GM12878 (cell line): Measurements from ENCODE around the gene RCBTB2. TPM values are rescaled to one million over a fixed set of nuclear protein-coding genes. Genes with fewer than 3 reads are reported as not detected.

Experiments used
- ATAC-seq: fragments of 200-7000 bp; cut with Tn5 transposase; 3 replicates; pipeline ENCODE4 v1.9.1; 2020; ENCODE audit warnings: mild to moderate bottlenecking, moderate library complexity
- BruUV-seq: library from RNA; stranded (reverse); fragments of 400-500 nt; replicated peaks from 2 replicates; lab custom pipeline; 2021; lab: Mats Ljungman, UMichigan
- CTCF ChIA-PET: fragments of 300-600 bp; sonication (Branson Sonifier 250); formaldehyde crosslinking; extraction: SDS; loops from one replicate; lab custom pipeline; 2021; ENCODE audit warnings: inconsistent platforms; lab: Yijun Ruan, JAX
- POLR2A ChIA-PET: fragments of 350-600 bp; formaldehyde crosslinking; extraction: SDS; loops from one replicate; lab custom pipeline; 2021; ENCODE audit warnings: inconsistent platforms; lab: Charles Lee
- RAD21 ChIA-PET: fragments of 300-600 bp; sonication (Branson Sonifier 250); formaldehyde crosslinking; loops from one replicate; lab custom pipeline; 2023; ENCODE audit warnings: antibody characterized with exemption; ENCODE audit not compliant: unreplicated experiment; lab: Charles Lee
- SMC1A ChIA-PET: fragments of 300-600 bp; sonication (Branson Sonifier 250); formaldehyde crosslinking; loops from one replicate; lab custom pipeline; 2023; ENCODE audit not compliant: unreplicated experiment, uncharacterized antibody; lab: Charles Lee
- DNase-seq: peaks from one replicate; pipeline ENCODE4 v3.0.0-alpha.2; 2011; ENCODE audit warnings: low read depth, low spot score
- FAIRE-seq: peaks from 3 replicates; lab custom pipeline; 2011; peaks lifted over from hg19 to GRCh38; lab: Jason Lieb, UNC
- H2AFZ ChIP-seq: 2 replicates; pipeline ENCODE4 v1.6.0; 2011; ENCODE audit warnings: low read depth, low read length, control low read depth; ENCODE audit not compliant: control insufficient read depth
- H3K27ac ChIP-seq: 2 replicates; pipeline ENCODE4 v1.5.1; 2011; ENCODE audit warnings: control low read depth; ENCODE audit not compliant: control insufficient read depth, insufficient read depth
- H3K27me3 ChIP-seq, 2 experiments: replicated peaks in 1 of 2; 2 replicates each; pipeline versions ENCODE4 v1.6.0 to v1.6.1; 2011; ENCODE audit warnings: low read length in 1 of 2; ENCODE audit not compliant: control insufficient read depth in 2 of 2, insufficient read depth in 2 of 2
- H3K36me3 ChIP-seq, 2 experiments: 2 replicates each; pipeline ENCODE4 v1.5.1; 2011; ENCODE audit warnings: low read length in 1 of 2; ENCODE audit not compliant: control insufficient read depth in 2 of 2, insufficient read depth in 2 of 2
- H3K4me1 ChIP-seq: 2 replicates; pipeline ENCODE4 v1.6.1; 2011; ENCODE audit warnings: mild to moderate bottlenecking, low read length, moderate library complexity, mixed read lengths; ENCODE audit not compliant: control insufficient read depth, insufficient read depth
- H3K4me2 ChIP-seq: 2 replicates; pipeline ENCODE4 v1.6.0; 2011; ENCODE audit warnings: control low read depth; ENCODE audit not compliant: control insufficient read depth, insufficient read depth
- H3K4me3 ChIP-seq: fragments of 200-600 bp; sonication (generic); 2 replicates; pipeline ENCODE4 v1.5.1; 2016
- H3K79me2 ChIP-seq: 2 replicates; pipeline ENCODE4 v1.6.0; 2011; ENCODE audit warnings: low read length; ENCODE audit not compliant: control insufficient read depth, insufficient read depth
- H3K9ac ChIP-seq: 2 replicates; pipeline ENCODE4 v1.8.0; 2011; ENCODE audit warnings: low read length, control low read depth, mixed read lengths; ENCODE audit not compliant: control insufficient read depth, insufficient read depth
- H3K9me3 ChIP-seq: replicated peaks from 3 replicates; pipeline ENCODE4 v1.5.1; 2011; ENCODE audit warnings: mild to moderate bottlenecking, low read length; ENCODE audit not compliant: control insufficient read depth, insufficient read depth
- H4K20me1 ChIP-seq: 2 replicates; pipeline ENCODE4 v1.6.0; 2011; ENCODE audit not compliant: control insufficient read depth, insufficient read depth
- EP300 ChIP-seq, 2 experiments: fragments of 150-350 bp in 1 of 2; IDR thresholded peaks; 2 replicates each; pipeline ENCODE4 v1.6.1; 2011 to 2012; ENCODE audit warnings: low read depth in 2 of 2, low read length in 2 of 2, borderline replicate concordance in 1 of 2, improper control_type of control experiment in 1 of 2, inconsistent platforms in 1 of 2; ENCODE audit not compliant: control insufficient read depth in 1 of 2
- IKZF2 ChIP-seq, 2 experiments: fragments of 450-650 bp; IDR thresholded peaks; 2 replicates each; pipeline ENCODE4 v1.6.1; 2017; ENCODE audit warnings: mild to moderate bottlenecking in 2 of 2, moderate library complexity in 2 of 2
- RAD21 ChIP-seq: IDR thresholded peaks from 2 replicates; pipeline ENCODE4 v1.6.1; 2011; ENCODE audit warnings: mild to moderate bottlenecking, low read depth, low read length, moderate library complexity; ENCODE audit not compliant: insufficient read depth
- SMC3 ChIP-seq: IDR thresholded peaks from 2 replicates; pipeline ENCODE4 v1.6.1; 2011; ENCODE audit warnings: low read length, improper control_type of control experiment, borderline replicate concordance
- TCF3 ChIP-seq: IDR thresholded peaks from 2 replicates; pipeline ENCODE4 v1.6.1; 2012; ENCODE audit warnings: low read depth, mild to moderate bottlenecking, low read length, borderline replicate concordance; ENCODE audit not compliant: insufficient read depth
- WGBS: methylation state at CpG from one replicate; pipeline ENCODE4 v1.1.6; 2016; ENCODE audit warnings: low lambda C conversion rate; ENCODE audit not compliant: insufficient replicate concordance, insufficient coverage; ENCODE audit errors: missing lambda C conversion rate; 5-methylcytosine and 5-hydroxymethylcytosine counted together
- in situ Hi-C: fragments of 300-500 bp; cut with MboI; formaldehyde crosslinking; loops from 9 replicates; pipeline ENCODE4 v1.14.3; 2018; ENCODE audit warnings: mixed read lengths
- intact Hi-C: fragments of 100-400 bp; cut with micrococcal nuclease; formaldehyde crosslinking; loops from one replicate; pipeline ENCODE4 v1.14.2; 2022; ENCODE audit not compliant: unreplicated experiment
- polyA plus RNA-seq, 11 experiments: library from polyadenylated mRNA; depleted of rRNA in 4 of 11; unstranded in 6 of 11; stranded (reverse) in 5 of 11; fragments of >200 nt; fragmentation: Nextera tagmentation in 4 of 11; fragmentation: Illumina TruSeq in 1 of 11; extraction: Ambion mirVana in 4 of 11; extraction: Trizol in 1 of 11; gene quantifications; 1 replicate in 1 of 11; 2 replicates in 10 of 11; pipeline versions ENCODE4 v1.2.1 to v1.2.3, GENCODE V29; 2011 to 2016; ENCODE audit warnings: inconsistent platforms in 2 of 11, missing spikeins in 2 of 11, low read depth in 1 of 11
- total RNA-seq, 4 experiments: library from RNA; depleted of rRNA in 3 of 4; stranded (reverse); fragments of >200 nt in 3 of 4; fragmentation: Illumina TruSeq in 1 of 4; extraction: Trizol in 1 of 4; gene quantifications; 2 replicates each; pipeline versions ENCODE4 v1.2.1 to v1.2.3, GENCODE V29; 2013 to 2021
- TF ChIP-seq, protein P1 (sequence below): IDR thresholded peaks from 2 replicates; pipeline ENCODE4 v1.6.1; 2012; ENCODE audit warnings: improper control_type of control experiment, low read depth, low read length; ENCODE audit not compliant: insufficient replicate concordance
- TF ChIP-seq, protein P2 (sequence below): IDR thresholded peaks from 2 replicates; pipeline ENCODE4 v1.6.1; 2011; ENCODE audit warnings: low read depth, mild to moderate bottlenecking, low read length, moderate library complexity, borderline replicate concordance; ENCODE audit errors: extremely low read depth
- TF ChIP-seq, protein P3 (sequence below): fragments of 450-650 bp; formaldehyde crosslinking; IDR thresholded peaks from 2 replicates; pipeline ENCODE4 v1.4.0; 2022; ENCODE audit warnings: mild to moderate bottlenecking, moderate library complexity
- TF ChIP-seq, protein P4 (sequence below): IDR thresholded peaks from 2 replicates; pipeline ENCODE4 v1.6.1; 2012; ENCODE audit warnings: low read depth, low read length, improper control_type of control experiment

The RCBTB2 gene
- total and polyA plus RNA-seq, 10 of the 15 experiments (the other 5 are each of a cell fraction or from before 2014, with no cell fraction given): 5.0 to 16.0 (median 8.5) TPM

DNA sequence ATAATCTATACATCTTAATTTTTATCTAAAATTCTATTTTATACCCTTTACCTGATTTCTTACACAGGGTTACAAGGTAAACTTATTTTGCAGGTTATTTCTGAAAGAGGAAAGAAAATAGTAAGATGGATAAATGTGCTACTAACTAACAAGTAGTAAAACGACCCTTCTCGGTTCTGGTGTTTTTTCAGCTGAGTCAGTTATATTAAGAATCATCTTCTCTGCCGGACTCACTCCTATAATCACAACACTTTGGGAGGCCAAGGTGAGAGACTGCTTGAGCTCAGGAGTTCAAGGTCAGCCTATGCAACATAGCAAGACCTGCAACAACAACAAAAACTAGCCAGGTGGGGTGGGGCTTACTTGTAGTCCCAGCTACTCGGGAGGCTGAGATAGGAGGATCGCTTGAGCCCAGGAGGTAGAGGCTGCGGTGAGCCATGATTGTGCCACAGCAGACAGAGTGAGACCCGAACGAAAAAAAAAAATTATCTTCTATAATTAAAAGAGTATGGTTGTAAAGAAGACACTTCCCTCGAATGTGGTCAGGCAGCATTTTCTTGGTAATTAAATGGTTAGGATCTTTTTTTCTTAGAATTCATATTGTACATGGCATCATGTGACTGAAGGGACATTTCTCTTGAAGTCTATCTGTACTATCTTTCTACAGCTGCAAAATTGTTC lies 27.9 kb upstream of the RCBTB2 start:
- Histone ChIP-seq H4K20me1 (no peaks in the 10 kb centered on the region), H3K79me2 (no peaks in the 10 kb centered on the region), H3K4me3 (no peak overlapping the region), H2AFZ (no peak overlapping the region), H3K27ac (peak overlapping the region; percentile 49; the same call in 1 of the 2 replicates), H3K27me3 (no peaks in the 10 kb centered on the region), H3K9ac (no peak overlapping the region), H3K4me1 (peaks cover 38% of the 10 kb centered on the region), H3K4me2 (peak overlapping the region; percentile 19), H3K9me3 (peaks cover 2% of the 10 kb centered on the region; the same call in 2 of the 3 replicates), H3K36me3 (no peaks in the 10 kb centered on the region)
- ATAC-seq (no peak), DNase-seq (no peak), FAIRE-seq (no peak)
- RAD21 ChIA-PET: interaction anchor here (1.2 to 4.9 kb wide), 4 partner anchors 15 to 227 kb away, joined by 3 to 51 read pairs (median 5); no protein-coding TSS in a partner anchor
- CTCF ChIA-PET: interaction anchor here (0.8 to 5.4 kb wide), 5 partner anchors 8 to 210 kb away, joined by 3 to 46 read pairs (median 3); no protein-coding TSS in a partner anchor
- POLR2A ChIA-PET: interaction anchor here (0.6 to 1.6 kb wide), 2 partner anchors 9 to 13 kb away, joined by 3 read pairs; no protein-coding TSS in a partner anchor
- intact Hi-C loops: loop anchor here (5.0 kb wide), 2 partner anchors 68 to 258 kb away; partner anchors contain the start of gene RB1
- BruUV-seq: no TSS peak
- SMC1A ChIA-PET: interaction anchor here (0.8 to 8.2 kb wide), 7 partner anchors 17 to 274 kb away, joined by 3 to 103 read pairs (median 6); no protein-coding TSS in a partner anchor
- WGBS: 71% methylated on average over 9 of the region's 9 CpGs
- in situ Hi-C loops: no loop called here
- TF ChIP-seq RAD21 (no peak), SMC3 (no peak), TCF3 (no peak), EP300 (IDR thresholded peaks at IDR 0.05; ENCODE audit: borderline replicate concordance in 1 of 2, control insufficient read depth in 1 of 2, low read depth in 2 of 2, low read length in 2 of 2) (no peak), IKZF2 (IDR thresholded peaks at IDR 0.05) (no peak)
- TF ChIP-seq, protein P1, sequence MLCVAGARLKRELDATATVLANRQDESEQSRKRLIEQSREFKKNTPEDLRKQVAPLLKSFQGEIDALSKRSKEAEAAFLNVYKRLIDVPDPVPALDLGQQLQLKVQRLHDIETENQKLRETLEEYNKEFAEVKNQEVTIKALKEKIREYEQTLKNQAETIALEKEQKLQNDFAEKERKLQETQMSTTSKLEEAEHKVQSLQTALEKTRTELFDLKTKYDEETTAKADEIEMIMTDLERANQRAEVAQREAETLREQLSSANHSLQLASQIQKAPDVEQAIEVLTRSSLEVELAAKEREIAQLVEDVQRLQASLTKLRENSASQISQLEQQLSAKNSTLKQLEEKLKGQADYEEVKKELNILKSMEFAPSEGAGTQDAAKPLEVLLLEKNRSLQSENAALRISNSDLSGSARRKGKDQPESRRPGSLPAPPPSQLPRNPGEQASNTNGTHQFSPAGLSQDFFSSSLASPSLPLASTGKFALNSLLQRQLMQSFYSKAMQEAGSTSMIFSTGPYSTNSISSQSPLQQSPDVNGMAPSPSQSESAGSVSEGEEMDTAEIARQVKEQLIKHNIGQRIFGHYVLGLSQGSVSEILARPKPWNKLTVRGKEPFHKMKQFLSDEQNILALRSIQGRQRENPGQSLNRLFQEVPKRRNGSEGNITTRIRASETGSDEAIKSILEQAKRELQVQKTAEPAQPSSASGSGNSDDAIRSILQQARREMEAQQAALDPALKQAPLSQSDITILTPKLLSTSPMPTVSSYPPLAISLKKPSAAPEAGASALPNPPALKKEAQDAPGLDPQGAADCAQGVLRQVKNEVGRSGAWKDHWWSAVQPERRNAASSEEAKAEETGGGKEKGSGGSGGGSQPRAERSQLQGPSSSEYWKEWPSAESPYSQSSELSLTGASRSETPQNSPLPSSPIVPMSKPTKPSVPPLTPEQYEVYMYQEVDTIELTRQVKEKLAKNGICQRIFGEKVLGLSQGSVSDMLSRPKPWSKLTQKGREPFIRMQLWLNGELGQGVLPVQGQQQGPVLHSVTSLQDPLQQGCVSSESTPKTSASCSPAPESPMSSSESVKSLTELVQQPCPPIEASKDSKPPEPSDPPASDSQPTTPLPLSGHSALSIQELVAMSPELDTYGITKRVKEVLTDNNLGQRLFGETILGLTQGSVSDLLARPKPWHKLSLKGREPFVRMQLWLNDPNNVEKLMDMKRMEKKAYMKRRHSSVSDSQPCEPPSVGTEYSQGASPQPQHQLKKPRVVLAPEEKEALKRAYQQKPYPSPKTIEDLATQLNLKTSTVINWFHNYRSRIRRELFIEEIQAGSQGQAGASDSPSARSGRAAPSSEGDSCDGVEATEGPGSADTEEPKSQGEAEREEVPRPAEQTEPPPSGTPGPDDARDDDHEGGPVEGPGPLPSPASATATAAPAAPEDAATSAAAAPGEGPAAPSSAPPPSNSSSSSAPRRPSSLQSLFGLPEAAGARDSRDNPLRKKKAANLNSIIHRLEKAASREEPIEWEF: no peak
- TF ChIP-seq, protein P2, sequence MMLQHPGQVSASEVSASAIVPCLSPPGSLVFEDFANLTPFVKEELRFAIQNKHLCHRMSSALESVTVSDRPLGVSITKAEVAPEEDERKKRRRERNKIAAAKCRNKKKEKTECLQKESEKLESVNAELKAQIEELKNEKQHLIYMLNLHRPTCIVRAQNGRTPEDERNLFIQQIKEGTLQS: no peak
- TF ChIP-seq, protein P3, sequence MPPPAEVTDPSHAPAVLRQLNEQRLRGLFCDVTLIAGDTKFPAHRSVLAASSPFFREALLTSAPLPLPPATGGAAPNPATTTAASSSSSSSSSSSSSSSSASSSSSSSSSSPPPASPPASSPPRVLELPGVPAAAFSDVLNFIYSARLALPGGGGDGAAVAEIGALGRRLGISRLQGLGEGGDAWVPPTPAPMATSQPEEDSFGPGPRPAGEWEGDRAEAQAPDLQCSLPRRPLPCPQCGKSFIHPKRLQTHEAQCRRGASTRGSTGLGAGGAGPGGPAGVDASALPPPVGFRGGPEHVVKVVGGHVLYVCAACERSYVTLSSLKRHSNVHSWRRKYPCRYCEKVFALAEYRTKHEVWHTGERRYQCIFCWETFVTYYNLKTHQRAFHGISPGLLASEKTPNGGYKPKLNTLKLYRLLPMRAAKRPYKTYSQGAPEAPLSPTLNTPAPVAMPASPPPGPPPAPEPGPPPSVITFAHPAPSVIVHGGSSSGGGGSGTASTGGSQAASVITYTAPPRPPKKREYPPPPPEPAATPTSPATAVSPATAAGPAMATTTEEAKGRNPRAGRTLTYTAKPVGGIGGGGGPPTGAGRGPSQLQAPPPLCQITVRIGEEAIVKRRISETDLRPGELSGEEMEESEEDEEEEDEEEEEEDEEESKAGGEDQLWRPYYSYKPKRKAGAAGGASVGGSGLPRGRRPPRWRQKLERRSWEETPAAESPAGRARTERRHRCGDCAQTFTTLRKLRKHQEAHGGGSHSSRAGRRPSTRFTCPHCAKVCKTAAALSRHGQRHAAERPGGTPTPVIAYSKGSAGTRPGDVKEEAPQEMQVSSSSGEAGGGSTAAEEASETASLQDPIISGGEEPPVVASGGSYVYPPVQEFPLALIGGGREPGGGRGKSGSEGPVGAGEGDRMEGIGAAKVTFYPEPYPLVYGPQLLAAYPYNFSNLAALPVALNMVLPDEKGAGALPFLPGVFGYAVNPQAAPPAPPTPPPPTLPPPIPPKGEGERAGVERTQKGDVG (CRISPR knock-in tag): no peak
- TF ChIP-seq, protein P4, sequence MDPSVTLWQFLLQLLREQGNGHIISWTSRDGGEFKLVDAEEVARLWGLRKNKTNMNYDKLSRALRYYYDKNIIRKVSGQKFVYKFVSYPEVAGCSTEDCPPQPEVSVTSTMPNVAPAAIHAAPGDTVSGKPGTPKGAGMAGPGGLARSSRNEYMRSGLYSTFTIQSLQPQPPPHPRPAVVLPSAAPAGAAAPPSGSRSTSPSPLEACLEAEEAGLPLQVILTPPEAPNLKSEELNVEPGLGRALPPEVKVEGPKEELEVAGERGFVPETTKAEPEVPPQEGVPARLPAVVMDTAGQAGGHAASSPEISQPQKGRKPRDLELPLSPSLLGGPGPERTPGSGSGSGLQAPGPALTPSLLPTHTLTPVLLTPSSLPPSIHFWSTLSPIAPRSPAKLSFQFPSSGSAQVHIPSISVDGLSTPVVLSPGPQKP: no peak
